HCT116 (cell line): Measurements from ENCODE around the gene CPLX4.

ENCODE experiments used
- JUND ChIP-seq: IDR thresholded peaks from 2 replicates; pipeline ENCODE4 v1.6.1; 2012
- ZFX ChIP-seq: fragments of 450-650 bp; IDR thresholded peaks from 2 replicates; pipeline ENCODE4 v1.6.1; 2017
- TF ChIP-seq, protein P1 (sequence below), 3 experiments: fragments of 200-600 bp in 1 of 3; sonication (generic) in 1 of 3; IDR thresholded peaks in 2 of 3; conservative IDR thresholded peaks in 1 of 3; 2 replicates each; pipeline ENCODE4 v1.5.1; 2012 to 2017; ENCODE audit warnings: low read depth in 2 of 3, low read length in 2 of 3, antibody characterized with exemption in 1 of 3, borderline replicate concordance in 1 of 3, control low read depth in 1 of 3, mild to moderate bottlenecking in 1 of 3, mixed read lengths in 1 of 3, mixed run types in 1 of 3, moderate library complexity in 1 of 3; ENCODE audit not compliant: insufficient read depth in 1 of 3
- TF ChIP-seq, protein P2 (sequence below): IDR thresholded peaks from 2 replicates; pipeline ENCODE4 v1.6.1; 2012

DNA sequence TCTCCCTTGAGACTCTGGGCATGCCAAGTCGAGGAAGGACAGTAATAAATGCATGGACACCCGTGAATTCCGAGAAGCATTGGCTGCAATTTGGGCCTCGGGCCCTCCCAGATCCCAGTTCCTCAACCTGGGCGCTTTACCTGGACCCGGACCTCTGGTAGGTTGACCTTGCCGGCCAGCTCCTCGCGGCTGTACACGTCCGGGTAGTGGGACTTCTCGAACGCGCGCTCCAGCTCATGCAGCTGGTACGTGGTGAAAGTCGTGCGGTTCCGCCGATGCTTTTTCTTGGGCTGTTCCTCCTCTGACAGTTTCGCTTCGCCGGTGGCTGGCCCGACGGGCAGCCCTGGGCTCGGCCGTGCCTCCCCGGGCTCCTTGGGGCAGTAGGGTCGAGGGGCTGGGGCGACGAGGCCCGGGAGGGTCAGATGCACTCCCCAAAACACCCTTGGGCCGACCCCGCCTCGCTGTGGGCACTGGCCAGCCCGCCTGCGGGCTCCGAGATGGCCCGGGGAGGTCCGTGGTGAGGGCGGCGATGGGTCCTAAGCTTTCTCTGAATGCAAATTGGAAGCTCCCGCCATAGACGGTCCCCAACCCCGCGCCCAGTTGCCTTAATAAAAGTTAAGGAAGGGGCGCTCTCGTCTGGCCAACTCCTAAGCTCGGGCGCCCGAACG, 46.1 kb downstream of the CPLX4 start:
- TF ChIP-seq ZFX (no peak), JUND (no peak)
- TF ChIP-seq, protein P1, sequence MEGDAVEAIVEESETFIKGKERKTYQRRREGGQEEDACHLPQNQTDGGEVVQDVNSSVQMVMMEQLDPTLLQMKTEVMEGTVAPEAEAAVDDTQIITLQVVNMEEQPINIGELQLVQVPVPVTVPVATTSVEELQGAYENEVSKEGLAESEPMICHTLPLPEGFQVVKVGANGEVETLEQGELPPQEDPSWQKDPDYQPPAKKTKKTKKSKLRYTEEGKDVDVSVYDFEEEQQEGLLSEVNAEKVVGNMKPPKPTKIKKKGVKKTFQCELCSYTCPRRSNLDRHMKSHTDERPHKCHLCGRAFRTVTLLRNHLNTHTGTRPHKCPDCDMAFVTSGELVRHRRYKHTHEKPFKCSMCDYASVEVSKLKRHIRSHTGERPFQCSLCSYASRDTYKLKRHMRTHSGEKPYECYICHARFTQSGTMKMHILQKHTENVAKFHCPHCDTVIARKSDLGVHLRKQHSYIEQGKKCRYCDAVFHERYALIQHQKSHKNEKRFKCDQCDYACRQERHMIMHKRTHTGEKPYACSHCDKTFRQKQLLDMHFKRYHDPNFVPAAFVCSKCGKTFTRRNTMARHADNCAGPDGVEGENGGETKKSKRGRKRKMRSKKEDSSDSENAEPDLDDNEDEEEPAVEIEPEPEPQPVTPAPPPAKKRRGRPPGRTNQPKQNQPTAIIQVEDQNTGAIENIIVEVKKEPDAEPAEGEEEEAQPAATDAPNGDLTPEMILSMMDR (IDR thresholded peaks at IDR 0.05 in 2 of 3, conservative IDR thresholded peaks at IDR 0.05 in 1 of 3; ENCODE audit: borderline replicate concordance in 1 of 3, insufficient read depth in 1 of 3, low read depth in 2 of 3, low read length in 2 of 3) = no peak
- TF ChIP-seq, protein P2, sequence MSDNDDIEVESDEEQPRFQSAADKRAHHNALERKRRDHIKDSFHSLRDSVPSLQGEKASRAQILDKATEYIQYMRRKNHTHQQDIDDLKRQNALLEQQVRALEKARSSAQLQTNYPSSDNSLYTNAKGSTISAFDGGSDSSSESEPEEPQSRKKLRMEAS = no peak
